ENCODE data around the gene PMIS2.

PMIS2 gene

DNA sequence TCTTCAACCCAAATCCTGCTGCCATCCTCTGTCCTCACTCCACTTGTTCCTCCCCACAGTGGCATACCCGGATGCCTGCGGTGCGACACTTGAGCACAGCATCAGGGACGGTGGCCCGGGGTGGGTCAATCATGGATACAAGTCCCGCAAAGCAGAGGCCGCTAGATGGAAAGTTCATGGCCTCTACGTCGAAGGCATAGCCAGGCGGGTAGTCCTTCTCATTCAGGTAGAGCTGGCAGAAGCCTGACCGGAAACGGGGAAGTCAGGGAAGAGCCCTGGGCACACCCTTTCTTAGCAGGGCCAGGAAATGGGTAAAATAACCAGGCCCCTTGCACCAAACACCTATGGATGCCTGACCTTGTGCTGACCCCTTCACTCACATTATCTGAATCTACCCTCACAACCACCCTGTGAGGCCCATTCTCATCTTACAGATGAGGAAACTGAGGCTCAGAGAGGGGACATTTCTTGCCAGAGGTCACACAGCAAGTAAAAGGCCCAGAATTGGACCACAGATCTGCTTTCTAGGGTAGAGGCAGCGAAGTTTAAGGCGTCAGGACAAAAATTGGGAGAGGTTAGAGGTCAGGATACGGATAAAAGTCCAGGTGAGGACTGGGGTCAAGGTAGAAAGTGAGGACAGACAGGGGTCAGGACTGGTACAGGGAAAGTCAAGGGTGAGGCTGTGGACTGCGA lies 29.0 kb upstream of the PMIS2 start:
- DNase-seq (ENCODE audit: low spot score) = no peak

DNA sequence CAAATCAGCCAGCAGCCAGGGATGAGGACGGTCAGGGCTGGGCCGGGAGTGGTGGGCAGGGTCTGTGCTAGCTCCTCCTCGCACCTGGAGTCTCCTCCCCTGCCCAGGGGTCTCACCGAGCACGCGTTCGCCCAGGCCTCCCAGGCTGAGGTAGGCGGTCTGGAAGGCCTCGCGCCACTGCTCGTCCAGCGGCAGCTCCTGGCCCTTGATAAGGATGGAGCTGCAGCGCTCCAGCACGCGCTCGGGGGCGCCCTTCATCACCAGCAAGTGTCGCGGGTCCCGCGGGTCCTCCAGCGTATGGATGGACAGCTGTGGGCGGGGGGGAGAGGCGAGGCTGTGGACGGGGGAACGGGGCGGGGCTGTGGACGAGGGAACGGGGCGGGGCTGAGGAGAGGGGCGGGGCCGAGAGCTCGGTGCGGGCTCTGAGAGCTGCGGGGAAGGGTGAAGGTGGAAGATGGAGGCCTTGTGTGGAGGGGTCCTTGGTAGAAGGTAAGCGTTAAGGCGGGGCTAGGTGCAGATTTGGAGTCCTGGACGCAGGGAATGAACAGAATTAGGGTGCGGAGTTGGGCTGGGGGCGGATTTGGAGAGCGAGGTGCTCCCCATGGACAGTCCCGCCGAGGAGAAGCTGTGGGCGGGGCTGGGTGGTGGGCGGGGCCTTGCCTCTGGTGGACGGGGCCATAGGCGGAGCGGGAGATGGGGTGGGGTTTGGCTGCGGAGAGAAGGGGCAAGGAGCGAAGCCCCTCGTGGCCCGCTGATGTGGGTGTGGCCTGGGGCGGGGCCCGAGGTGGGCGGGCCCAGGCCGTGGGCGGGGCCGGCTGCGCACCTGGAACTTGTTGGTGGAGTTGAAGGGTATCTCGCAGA lies 28.2 kb upstream of the PMIS2 start:
- DNase-seq (ENCODE audit: low spot score) = peak; percentile 41

DNA sequence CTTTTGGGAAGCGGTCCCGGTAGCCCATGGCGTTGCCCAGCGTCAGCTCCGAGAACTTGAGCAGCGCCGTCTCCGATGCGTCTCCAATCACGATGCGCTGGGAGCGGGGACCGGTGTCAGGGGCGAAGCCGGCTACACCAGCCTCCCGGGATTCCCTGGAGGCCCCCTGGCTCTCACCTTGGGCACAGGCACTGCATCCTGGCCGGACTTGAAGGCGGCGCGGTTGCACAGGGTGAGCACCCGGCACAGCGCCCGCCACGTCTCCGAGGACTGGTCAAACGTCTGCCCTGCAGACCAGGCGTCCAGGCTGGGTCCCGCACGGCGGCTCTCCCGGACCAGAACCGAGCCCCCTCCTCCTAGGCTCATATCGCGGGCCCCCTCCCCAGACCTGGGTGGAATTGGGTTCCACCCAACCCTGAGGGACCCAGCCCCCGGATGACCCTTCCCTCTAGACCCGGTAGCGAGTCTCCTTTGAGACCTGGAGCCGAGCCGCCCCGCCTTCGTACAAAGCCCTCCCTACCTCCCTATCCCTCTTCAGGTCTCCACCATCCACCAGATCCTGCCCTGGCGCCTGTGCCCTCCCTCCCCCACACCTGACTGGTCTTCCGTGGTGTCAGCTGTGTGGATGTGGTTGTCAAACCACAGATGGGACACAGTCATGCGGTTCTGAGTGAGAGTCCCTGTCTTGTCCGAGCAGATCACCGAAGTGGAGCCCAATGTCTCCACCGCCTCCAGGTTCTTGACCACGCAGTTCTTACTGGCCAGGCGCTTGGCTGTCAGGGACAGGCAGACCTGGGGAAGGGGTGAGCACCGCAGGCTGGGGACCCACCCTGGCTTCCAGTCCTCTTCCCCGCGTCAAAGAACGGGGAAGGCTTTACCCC lies 27.3 kb upstream of the PMIS2 start:
- no peak for DNase-seq (ENCODE audit: low spot score)

DNA sequence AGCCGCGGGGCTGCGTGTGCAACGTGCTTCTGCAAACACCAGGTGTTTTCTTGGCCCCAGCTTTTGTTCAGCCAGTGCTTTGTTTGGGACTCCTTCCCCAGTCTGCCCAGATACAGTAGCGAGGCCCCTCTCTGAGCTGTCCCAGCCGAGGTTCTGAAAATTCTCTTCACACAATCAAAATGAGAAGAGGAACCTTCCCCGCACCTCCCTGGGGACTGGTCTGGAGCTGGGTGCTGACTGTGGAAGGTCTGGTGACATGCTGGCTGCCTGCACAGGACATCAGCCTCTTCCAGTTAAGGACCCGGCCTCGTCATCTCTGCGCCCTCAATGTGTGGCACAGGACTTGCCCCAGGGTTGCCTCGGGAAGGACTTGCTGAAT lies 26.7 kb upstream of the PMIS2 start:
- no peak for DNase-seq (ENCODE audit: low spot score)

DNA sequence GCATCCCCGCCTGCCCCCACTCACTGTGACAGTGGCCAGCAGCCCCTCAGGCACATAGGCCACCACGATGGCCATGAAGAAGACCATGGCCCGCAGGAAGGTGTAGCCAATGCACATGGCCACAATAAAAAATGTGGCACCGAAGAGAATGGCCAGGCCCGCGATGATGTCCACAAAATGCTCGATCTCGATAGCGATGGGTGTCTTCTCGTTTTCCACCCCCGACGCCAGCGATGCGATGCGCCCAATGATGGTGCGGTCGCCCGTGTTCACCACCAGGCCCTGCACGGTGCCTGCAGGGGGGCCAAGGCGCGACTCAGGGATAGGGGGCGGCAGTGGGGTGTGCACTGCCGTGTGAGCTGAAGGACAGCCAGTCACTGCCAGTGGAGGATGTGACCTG lies 26.2 kb upstream of the PMIS2 start:
- DNase-seq (ENCODE audit: low spot score) = no peak

DNA sequence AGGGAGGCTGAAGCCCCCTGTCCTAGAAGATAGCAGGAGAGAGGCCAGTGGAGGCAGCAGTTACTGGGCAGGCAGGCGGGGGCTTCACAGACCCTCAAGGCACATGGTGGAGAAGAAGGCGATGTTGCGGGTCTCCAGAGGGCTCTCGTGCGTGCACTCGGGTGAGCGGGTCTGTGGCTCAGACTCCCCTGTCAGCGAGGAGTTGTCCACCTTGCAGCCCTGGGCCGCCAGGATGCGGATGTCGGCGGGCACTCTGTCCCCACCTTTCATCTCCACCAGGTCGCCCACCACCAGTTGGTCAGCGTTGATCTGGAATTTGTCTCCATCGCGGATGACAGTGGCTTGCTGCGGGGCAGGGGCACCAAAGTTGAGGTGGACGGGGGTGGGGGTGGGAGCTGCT lies 25.7 kb upstream of the PMIS2 start:
- DNase-seq (ENCODE audit: low spot score) = no peak

DNA sequence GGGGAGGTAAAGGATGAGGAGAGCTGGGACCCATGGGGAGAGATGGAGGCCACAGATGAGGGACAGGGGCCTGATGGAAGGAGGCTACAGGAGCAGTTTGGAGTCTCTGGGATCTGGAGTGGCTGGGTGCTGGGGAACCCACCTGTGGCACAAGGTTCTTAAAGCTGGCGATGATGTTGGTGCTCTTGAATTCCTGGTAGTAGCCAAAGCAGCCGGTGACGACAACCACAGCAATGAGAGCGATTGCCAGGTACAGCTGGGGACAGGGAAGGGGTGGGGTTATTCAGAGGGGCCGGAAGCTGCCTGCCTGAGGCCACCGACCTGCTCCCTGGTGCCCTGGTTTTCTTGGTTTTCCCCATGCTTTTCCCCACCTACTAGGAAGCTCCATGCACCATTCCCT lies 25.3 kb upstream of the PMIS2 start:
- no peak for DNase-seq (ENCODE audit: low spot score)

DNA sequence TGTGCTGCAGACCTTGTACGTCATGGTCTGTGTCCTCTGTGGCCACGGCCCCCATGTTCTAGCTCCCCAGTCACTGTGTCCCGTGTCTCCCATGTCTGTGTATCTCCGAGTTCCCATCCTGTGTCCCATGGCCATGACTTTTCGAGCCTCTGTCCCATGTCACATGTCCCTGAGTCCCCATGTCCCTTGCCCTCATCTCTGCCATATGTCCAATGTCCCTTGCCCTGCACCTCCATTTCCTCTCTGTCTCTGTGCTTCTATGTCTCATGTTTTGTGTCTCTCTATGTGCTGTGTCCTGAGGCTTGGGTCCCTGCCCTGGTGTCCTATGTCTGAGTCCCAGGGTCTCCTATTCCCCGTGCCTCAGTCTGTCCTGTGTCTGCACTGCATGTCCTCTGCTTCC lies 24.5 kb upstream of the PMIS2 start:
- no peak for DNase-seq (ENCODE audit: low spot score)

DNA sequence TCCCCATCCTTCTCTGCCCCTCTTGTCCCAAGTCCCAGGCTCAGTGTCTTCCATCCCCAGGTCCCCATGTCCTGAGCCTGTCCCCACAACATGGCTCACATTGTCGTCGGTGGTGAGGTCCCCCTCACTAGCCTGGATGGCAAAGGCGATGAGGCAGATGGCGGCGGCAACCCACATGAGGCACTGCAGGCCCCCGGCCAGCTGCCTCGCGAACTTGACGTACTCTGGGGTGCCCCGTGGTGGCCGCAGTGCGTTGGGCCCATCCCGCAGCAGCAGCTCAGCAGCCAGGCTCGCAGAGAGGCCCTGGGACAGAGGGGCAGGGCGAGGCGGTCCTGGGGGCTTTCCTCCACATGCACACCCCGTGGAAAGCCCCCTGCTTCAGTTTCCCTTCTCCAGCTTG lies 23.6 kb upstream of the PMIS2 start:
- no peak for DNase-seq (ENCODE audit: low spot score)

DNA sequence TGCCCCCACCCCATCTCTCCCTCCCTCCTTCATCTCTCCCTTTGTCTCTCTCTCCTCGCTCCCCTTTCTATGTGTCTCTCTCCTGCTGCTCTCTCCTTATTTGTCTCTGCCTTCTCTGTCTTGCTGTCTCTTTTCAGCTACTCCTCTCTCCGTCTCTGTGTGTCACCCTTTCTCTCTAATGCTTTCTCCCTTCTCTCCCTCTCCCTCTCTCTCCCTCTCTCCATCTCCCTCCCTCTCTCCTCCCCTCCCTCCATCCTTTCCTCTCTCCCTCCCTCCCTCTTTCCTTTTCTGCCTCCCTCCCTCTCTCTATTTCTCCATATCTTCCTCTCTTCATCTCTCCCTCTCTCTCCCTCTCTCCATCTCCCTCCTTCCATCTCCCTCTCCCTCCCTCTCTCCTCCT lies 23.2 kb upstream of the PMIS2 start:
- no peak for DNase-seq (ENCODE audit: low spot score)

DNA sequence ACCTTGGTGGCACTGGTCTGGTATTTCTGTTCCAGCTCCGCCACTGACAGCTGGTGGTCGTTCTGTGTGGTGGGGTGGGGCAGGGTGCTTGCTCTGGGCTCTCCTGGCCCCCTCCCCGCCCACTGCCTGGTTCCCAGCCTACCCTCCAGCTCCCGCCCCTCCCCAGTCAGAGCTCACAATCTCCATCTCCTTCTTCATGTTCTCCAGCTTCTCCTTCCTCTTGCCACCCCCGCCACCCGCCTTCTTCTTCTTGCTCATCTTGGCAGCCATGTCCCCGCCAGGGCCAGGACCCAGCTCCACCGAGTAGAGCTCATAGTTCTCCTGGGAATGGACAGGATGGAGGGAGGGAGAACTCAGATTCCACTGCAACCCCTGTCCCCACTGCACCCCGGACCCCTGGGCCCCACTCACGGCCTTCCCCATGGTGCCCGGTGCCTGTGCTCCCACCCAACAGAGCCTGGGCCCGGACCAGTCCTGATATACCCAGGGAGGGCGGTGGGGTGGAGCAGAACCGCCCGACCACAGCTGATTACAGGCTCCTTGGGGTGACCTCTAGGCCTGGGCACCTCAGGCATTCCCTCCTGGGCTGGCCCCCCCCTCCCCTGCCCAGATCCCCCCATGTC lies 22.7 kb upstream of the PMIS2 start, which contains the start of gene ATP4A:
TSS of gene ATP4A (minus strand) at position 452 of the 623 bp plus-strand sequence. CDS start at position 423, 29 bp downstream.
- DNase-seq (ENCODE audit: low spot score) = no peak

DNA sequence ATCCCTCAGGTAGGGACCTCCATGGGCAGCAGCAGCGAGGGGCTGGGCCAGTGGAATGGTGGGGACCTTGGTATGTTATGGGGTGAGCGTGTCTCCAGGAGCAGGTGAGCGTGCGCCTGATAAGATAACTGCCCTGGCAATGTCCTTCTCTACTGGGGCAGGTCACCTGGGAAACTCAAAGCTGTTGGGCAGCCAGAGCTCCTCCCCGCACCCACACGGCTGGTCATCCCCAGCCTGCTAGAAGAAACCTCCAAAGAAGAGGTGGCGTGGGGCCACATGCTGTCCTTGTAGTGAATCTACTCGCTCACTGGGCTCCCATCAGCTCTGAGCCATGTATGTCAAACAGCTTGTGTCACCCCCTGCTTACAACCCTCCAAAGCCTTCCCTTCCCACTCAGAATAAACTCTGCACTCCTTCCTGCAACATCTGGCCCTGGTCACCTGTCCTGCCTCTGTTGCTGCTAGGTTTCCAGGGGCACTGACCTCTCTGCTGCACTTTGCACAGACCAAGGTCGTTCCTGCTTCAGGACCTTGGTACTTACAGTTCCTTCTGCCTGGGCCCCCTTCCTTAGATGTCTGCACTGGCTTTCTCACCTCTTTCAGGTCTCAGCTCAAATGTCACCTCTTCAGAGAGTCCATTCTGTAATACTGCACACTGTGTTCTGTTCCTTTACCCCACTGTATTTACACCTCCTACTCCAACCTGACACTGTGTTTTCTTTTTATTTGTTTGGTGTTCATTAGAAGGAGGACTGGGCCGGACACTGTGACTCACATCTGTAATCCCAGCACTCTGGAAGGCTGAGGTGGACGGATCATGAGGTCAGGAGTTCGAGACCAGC lies 20.7 kb upstream of the PMIS2 start:
- no peak for DNase-seq (ENCODE audit: low spot score)

DNA sequence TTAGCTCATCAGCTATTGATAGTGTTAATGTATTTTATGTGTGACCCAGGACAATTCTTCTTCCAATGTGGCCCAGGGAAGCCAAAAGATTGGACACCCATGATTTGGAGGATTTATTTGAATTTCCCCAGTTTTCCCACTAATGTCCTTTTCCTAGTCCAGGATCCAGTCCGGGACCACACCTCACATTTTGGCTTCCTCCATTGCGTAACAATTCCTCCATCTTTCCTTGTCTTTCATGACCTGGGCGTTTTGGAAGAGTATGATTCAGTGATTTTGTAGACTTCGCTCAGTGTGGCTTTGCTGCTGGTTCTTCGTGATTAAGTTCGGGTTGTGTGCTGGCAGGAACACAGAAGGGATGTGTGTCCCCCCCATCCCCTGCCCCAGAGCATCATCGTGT lies 19.2 kb upstream of the PMIS2 start:
- DNase-seq (ENCODE audit: low spot score) = no peak

DNA sequence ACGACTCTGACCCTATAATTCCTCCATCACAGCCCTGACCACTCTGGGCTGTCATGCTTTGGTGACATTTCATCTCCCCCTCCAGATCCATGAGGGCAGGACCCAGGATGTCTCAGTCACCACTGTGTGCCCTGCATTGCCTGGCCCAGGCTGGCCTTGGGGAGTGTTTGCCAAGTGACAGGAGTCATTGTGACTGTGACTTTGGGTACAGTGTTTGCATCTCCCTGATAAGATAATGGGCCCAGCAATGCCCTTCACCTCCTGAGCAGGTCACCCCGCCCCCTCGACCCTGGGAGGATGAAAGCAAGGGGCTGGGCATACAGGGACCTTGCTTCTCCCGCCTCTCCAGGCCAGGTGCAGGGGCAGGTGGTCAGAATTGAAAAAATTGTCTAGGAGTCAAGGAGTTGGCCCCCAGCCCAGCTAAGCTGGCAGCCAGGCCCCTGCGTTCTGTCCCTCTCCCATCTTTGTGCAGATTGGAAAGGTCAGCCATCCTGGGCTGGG lies 16.6 kb upstream of the PMIS2 start:
- DNase-seq (ENCODE audit: low spot score) = no peak

DNA sequence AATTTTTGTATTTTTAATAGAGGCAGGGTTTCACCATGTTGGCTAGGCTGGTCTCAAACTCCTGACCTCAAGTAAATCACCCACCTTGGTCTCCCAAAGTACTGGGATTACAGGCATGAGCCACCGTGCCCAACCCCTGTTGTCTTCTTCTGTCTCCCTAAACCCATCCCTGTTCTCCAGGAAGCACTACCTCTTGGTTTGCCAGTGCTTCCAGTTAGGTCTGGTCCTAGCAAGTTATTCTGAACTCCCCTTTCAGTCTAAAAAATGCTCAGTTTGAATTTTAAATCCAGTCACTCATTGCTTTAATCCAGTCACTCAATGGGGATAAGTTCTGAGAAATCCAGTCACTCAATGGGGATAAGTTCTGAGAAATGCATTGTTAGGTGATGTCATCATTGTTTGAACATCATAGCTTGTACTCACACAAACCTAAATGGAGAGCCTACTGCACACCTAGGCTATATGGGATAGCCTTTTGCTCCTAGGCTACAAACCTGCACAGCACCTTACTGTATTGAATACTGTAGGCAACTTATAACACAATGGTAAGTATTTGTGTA lies 14.5 kb upstream of the PMIS2 start:
- no peak for DNase-seq (ENCODE audit: low spot score)

DNA sequence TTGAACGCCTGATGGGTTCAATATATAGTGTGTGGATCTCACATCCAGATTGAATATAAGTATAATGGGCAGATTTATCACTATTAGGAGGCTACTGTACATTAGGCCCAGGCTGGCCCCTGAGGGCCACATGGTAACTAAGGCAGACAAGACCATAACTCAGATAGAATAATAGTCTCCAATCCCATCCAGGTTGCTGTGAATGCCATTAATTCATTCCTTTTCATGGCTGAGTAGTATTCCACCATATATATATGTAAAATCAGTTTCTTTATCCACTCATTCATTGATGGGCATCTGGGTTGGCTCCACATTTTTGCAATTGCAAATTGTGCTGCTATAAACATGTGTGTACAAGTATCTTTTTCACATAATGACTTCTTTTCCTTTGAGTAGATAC lies 8.1 kb upstream of the PMIS2 start:
- DNase-seq (ENCODE audit: low spot score) = no peak

DNA sequence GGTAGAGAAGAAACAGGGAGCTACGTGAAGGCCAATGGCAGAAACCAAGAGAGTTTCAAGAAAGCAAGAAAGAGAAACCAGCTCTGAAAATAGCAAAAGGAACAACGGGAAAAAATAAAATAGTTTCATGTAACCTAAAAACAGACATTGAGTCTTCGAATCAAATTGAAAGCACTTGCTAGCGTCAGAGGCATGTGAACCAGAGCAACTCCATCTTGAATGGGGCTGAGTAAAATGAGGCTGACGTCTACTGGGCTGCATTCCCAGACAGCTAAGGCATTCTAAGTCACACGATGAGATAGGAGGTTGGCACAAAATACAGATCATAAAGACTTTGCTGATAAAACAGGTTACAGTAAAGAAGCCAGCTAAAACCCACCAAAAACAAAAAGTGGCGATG lies 7.3 kb upstream of the PMIS2 start:
- no peak for DNase-seq (ENCODE audit: low spot score)

DNA sequence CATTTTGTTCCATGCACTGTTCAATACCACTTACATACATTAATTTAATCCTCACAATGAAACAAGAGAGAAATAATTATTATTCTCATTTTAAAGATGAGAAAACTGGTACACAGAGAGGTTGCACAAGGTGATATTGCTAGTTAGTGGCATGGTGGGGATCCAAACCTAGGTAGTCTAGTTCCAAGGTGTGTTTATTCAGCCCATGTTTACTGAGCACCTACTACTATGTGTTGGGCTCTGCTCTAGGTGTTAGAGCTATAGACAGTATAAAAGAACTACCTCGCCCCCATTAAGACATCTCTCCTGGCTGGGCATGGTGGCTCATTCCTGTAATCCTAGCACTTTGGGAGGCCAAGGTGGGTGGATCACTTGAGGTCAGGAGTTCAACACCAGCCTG lies 3.2 kb upstream of the PMIS2 start:
- no peak for DNase-seq (ENCODE audit: low spot score)

DNA sequence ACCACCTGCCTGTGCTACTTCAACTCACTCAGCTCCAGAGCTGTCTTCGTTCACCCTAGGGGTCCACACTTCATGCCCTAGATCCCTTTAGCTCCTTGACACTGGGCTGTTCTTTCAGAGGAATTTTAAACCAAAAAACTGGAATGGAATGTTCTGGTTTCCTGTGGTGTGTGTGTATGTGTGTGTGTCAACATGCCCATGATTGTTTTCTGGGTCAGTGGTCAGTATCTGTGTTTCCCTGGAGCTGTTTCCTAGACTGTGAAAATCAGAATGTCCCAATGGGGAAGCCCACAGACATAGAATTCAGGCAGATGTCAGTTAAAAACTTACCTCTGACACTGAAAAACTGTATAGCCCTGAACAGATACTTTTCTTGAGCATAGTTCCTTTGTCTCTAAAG lies 1.3 kb downstream of the PMIS2 start:
- no peak for DNase-seq (ENCODE audit: low spot score)

DNA sequence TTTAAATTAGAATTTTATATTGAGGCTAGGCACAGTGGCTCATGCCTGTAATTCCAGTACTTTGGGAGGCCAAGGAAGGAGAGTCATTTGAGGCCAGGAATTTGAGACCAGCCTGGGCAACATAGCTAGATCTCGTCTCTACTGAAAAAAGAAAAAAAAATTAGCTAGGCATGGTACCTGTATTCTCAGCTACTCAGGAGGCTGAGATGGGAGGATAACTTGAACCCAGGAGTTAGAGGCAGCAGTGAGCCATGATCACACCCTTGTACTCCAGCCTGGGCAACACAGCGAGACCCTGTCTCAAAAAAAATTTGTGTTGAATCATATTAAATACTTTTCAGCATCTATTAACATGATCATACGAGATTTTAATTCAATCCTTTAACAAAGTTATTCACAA lies 4.9 kb downstream of the PMIS2 start:
- no peak for DNase-seq (ENCODE audit: low spot score)

DNA sequence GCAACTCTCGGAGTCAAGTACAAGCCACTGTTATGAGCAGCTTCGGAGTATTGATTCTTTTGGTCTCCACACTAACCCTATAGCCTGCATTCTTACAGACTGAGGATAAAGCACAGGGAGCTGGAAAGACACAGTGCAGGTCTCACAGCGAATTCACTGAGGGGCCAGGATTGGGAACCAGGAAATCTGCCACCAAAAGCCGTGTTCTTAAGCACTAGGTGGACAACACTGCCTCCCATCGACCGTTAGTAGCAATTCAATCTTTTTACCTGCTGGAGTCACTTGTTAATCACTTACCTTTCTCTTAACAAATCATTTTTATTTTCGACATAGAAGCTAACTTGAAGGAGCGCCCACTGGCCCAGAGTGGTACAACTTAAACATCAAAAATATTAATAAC lies 6.3 kb downstream of the PMIS2 start:
- peak; percentile 29 for DNase-seq (ENCODE audit: low spot score)
